Trophoblast cell (in vitro differentiated cells and primary cell): ENCODE results near the gene DLG1.

Source experiments
- DNase-seq, 2 donors: peaks; one replicate each; pipeline ENCODE4 v3.0.0-alpha.2; 2016
- H2AFZ ChIP-seq: 2 replicates; pipeline ENCODE4 v1.6.1; 2013; ENCODE audit warnings: low read length, moderate library complexity, mild to moderate bottlenecking; ENCODE audit not compliant: insufficient read depth, poor library complexity
- H2AK5ac ChIP-seq: 2 replicates; pipeline ENCODE4 v1.6.1; 2013; ENCODE audit warnings: mild to moderate bottlenecking, low read length
- H2BK120ac ChIP-seq: 2 replicates; pipeline ENCODE4 v1.6.1; 2013; ENCODE audit warnings: low read length, mild to moderate bottlenecking, moderate library complexity; ENCODE audit not compliant: insufficient read depth, poor library complexity
- H2BK12ac ChIP-seq: 2 replicates; pipeline ENCODE4 v1.6.1; 2013; ENCODE audit warnings: mild to moderate bottlenecking, low read length, moderate library complexity
- H2BK5ac ChIP-seq: 2 replicates; pipeline ENCODE4 v1.6.1; 2013; ENCODE audit warnings: low read length, low read depth, moderate library complexity, mild to moderate bottlenecking; ENCODE audit not compliant: poor library complexity
- H3K14ac ChIP-seq: 2 replicates; pipeline ENCODE4 v1.6.1; 2013; ENCODE audit warnings: mild to moderate bottlenecking, low read length
- H3K18ac ChIP-seq: 2 replicates; pipeline ENCODE4 v1.6.1; 2013; ENCODE audit warnings: mild to moderate bottlenecking, low read length
- H3K23ac ChIP-seq: 2 replicates; pipeline ENCODE4 v1.6.1; 2013; ENCODE audit warnings: low read length
- H3K27ac ChIP-seq: 2 replicates; pipeline ENCODE4 v1.5.1; 2013; ENCODE audit warnings: low read depth, mild to moderate bottlenecking, inconsistent platforms, low read length, moderate library complexity
- H3K27me3 ChIP-seq: 2 replicates; pipeline ENCODE4 v1.6.1; 2013; ENCODE audit warnings: inconsistent platforms, mild to moderate bottlenecking, low read length, moderate library complexity; ENCODE audit not compliant: insufficient read depth
- H3K36me3 ChIP-seq, 2 experiments: 1 replicate in 1 of 2; 2 replicates in 1 of 2; pipeline ENCODE4 v1.6.1; 2013; ENCODE audit warnings: low read length in 2 of 2, mild to moderate bottlenecking in 2 of 2, moderate library complexity in 1 of 2; ENCODE audit not compliant: insufficient read depth in 2 of 2, control insufficient read depth in 1 of 2
- H3K4ac ChIP-seq: 2 replicates; pipeline ENCODE4 v1.6.1; 2013; ENCODE audit warnings: low read depth, mild to moderate bottlenecking, low read length, moderate library complexity
- H3K4me1 ChIP-seq, 2 experiments: 1 replicate in 1 of 2; 2 replicates in 1 of 2; pipeline ENCODE4 v1.6.1; 2013; ENCODE audit warnings: low read length in 2 of 2, mild to moderate bottlenecking in 2 of 2, moderate library complexity in 1 of 2; ENCODE audit not compliant: insufficient read depth in 2 of 2, control insufficient read depth in 1 of 2
- H3K4me2 ChIP-seq: 2 replicates; pipeline ENCODE4 v1.6.1; 2013; ENCODE audit warnings: inconsistent platforms, mild to moderate bottlenecking, low read length, moderate library complexity
- H3K4me3 ChIP-seq: 2 replicates; pipeline ENCODE4 v1.5.1; 2013; ENCODE audit warnings: mild to moderate bottlenecking, low read depth, low read length, inconsistent platforms
- H3K79me1 ChIP-seq: one replicate; pipeline ENCODE4 v1.6.1; 2013; ENCODE audit warnings: low read length
- H3K79me2 ChIP-seq: 2 replicates; pipeline ENCODE4 v1.6.1; 2013; ENCODE audit warnings: low read length, mild to moderate bottlenecking; ENCODE audit not compliant: control insufficient read depth, insufficient read depth, poor library complexity
- H3K9ac ChIP-seq: 2 replicates; pipeline ENCODE4 v1.6.1; 2013; ENCODE audit warnings: mild to moderate bottlenecking, low read length
- H3K9me3 ChIP-seq: 2 replicates; pipeline ENCODE4 v1.6.1; 2013; ENCODE audit warnings: low read depth, mild to moderate bottlenecking, control low read depth, inconsistent platforms, low read length; ENCODE audit not compliant: insufficient read depth
- H4K12ac ChIP-seq: 2 replicates; pipeline ENCODE4 v1.6.1; 2013; ENCODE audit warnings: low read depth, mild to moderate bottlenecking, low read length, moderate library complexity
- H4K8ac ChIP-seq: 2 replicates; pipeline ENCODE4 v1.6.1; 2013; ENCODE audit warnings: low read depth, mild to moderate bottlenecking, low read length, moderate library complexity
- H4K91ac ChIP-seq: one replicate; pipeline ENCODE4 v1.6.1; 2013; ENCODE audit warnings: low read depth, mild to moderate bottlenecking, low read length, moderate library complexity
- WGBS: extraction: QIAGEN DNeasy Blood & Tissue Kit; methylation state at CpG from one replicate; pipeline ENCODE4 v1.1.7; 2013; ENCODE audit warnings: missing lambda C conversion rate; ENCODE audit not compliant: insufficient read length, insufficient coverage; ENCODE audit errors: extremely low coverage; 5-methylcytosine and 5-hydroxymethylcytosine counted together

Gene DLG1

DNA sequence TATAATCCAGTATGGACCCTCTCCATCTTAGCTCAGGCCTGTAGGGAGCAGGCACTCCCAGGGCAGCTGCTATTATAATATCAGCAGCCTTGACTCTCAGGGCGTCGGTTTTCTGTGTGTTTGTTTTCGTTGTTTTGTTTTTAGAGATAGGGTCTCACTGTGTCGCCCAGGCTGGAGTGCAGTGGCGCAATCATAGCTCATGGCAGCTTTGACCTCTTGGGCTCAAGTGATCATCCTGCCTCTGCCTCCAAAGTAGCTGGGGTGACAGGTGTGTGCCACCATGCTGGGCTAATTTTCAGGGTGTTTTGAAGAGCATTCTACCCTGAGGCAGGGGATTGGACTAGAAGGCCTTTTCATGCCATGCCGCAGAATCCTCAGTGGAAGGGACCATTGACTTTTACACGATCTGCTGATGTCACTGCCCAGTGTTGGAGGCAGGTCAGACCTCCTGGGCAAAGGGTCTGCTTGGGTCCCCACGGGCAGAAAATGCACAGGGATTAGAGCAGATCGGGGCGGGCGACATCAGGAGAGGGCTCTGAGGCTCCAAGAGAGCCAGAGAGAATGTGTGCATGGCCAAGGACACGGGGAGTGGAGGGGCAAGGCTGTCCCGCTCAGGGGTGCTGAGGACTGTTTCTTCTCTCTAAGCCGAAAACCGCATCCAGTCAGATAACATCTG lies 276.5 kb downstream of the DLG1 start:
- Histone ChIP-seq H2BK12ac (no peak overlapping the region), H2AK5ac (no peak overlapping the region), H4K12ac (no peak overlapping the region), H2BK120ac (no peak overlapping the region), H3K4me1 (no peaks in the 10 kb centered on the region), H3K36me3 (no peaks in the 10 kb centered on the region), H3K79me1 (no peaks in the 10 kb centered on the region), H3K79me2 (no peaks in the 10 kb centered on the region), H3K4me2 (no peak overlapping the region), H3K4ac (no peak overlapping the region), H4K8ac (no peak overlapping the region), H3K14ac (no peak overlapping the region), H3K9ac (no peak overlapping the region), H2BK5ac (no peak overlapping the region), H3K18ac (no peak overlapping the region), H4K91ac (no peak overlapping the region), H3K23ac (no peak overlapping the region), H3K9me3 (no peaks in the 10 kb centered on the region), H3K27me3 (no peaks in the 10 kb centered on the region), H3K4me3 (no peak overlapping the region), H3K27ac (no peak overlapping the region), H2AFZ (no peak overlapping the region)
- DNase-seq, result no peak
- WGBS, result no CpG with 5 or more reads among the region's 15 CpGs

DNA sequence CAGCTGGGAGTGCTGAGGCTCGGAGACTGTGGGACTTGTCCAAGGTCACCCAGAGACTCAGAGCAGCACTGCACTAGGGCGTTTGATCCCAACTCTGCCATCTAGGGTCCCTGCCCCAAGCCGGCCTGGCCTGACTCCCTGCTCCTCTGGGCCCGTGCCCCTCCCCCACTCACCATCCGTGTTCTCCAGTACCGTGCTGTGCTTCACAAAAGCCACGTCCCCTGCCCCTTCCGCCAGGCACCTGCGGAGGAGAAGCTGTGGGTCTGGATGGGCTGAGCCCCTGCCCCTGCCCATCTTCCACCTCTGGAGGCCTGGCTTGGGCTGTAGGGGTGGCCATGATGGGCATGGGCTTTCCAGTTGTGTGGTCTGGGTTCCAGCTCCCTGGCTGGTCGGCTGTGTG lies 277.2 kb downstream of the DLG1 start:
- Histone ChIP-seq H3K9ac (no peak overlapping the region), H3K9me3 (no peaks in the 10 kb centered on the region), H2BK12ac (no peak overlapping the region), H3K4me2 (no peak overlapping the region), H3K27me3 (no peaks in the 10 kb centered on the region), H2AFZ (no peak overlapping the region), H3K18ac (no peak overlapping the region), H2BK5ac (no peak overlapping the region), H3K4me3 (no peak overlapping the region), H3K23ac (no peak overlapping the region), H3K36me3 (no peaks in the 10 kb centered on the region), H4K12ac (no peak overlapping the region), H4K8ac (no peak overlapping the region), H2AK5ac (no peak overlapping the region), H4K91ac (no peak overlapping the region), H3K14ac (no peak overlapping the region), H2BK120ac (no peak overlapping the region), H3K79me2 (no peaks in the 10 kb centered on the region), H3K27ac (no peak overlapping the region), H3K4ac (no peak overlapping the region), H3K4me1 (no peaks in the 10 kb centered on the region), H3K79me1 (no peaks in the 10 kb centered on the region)
- no peak for DNase-seq
- WGBS, result no CpG with 5 or more reads among the region's 10 CpGs

DNA sequence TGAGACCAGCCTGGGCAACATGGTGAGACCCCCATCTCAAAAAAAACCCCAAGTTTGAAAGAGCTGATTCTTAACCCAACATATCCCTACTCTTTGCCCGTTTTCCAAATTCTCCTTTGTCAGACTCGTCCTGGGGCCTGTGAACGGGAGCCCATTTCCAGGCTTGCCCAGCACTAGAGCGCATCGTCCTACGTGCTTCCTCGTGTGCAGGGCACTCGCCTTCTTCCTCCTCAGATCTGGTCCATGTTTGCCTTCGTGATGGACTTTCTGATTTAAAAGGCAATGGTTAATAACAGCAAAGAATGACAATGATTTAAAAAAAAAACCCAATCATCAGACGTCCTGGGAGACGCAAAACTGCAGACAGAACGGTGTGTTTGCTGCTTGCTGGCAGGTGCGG lies 278.9 kb downstream of the DLG1 start:
- H4K91ac ChIP-seq, result no peak overlapping the region
- no peak for DNase-seq
- H3K23ac ChIP-seq, result no peak overlapping the region
- WGBS, result no CpG with 5 or more reads among the region's 13 CpGs
- H3K14ac ChIP-seq, result no peak overlapping the region
- no peak overlapping the region for H3K18ac ChIP-seq
- H3K79me2 ChIP-seq, result no peaks in the 10 kb centered on the region
- no peak overlapping the region for H3K4me2 ChIP-seq
- H2BK120ac ChIP-seq, result no peak overlapping the region
- no peaks in the 10 kb centered on the region for H3K4me1 ChIP-seq
- no peaks in the 10 kb centered on the region for H3K27me3 ChIP-seq
- no peak overlapping the region for H2AK5ac ChIP-seq
- H4K8ac ChIP-seq, result no peak overlapping the region
- H3K9ac ChIP-seq, result no peak overlapping the region
- H2AFZ ChIP-seq, result no peak overlapping the region
- H3K36me3 ChIP-seq, result no peaks in the 10 kb centered on the region
- no peaks in the 10 kb centered on the region for H3K9me3 ChIP-seq
- H3K79me1 ChIP-seq, result no peaks in the 10 kb centered on the region
- no peak overlapping the region for H4K12ac ChIP-seq
- no peak overlapping the region for H3K4me3 ChIP-seq
- H3K4ac ChIP-seq, result no peak overlapping the region
- H2BK5ac ChIP-seq, result no peak overlapping the region
- H2BK12ac ChIP-seq, result no peak overlapping the region
- no peak overlapping the region for H3K27ac ChIP-seq

DNA sequence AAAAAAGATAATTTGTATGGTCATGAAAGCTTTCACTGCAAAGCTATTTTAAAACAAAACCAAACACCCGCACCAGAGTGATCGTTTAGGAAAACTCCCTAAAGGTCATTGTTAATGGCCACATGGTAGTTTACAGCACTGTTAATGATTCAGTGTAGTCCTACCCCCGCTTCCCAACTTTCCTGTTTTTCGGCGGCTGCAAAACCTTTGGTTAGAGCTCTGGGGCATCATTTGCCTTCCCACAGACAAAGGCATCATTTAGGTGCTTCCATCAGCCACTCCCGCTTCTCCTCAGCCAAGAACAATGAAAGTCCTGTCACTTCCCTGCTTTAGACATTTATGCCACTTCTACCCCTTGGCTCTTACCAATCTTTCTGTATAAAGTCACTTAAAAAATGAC lies 279.4 kb downstream of the DLG1 start:
- Histone ChIP-seq H3K79me2 (no peaks in the 10 kb centered on the region), H2AFZ (no peak overlapping the region), H2BK12ac (no peak overlapping the region), H2BK5ac (no peak overlapping the region), H3K4me3 (no peak overlapping the region), H3K4me2 (no peak overlapping the region), H3K79me1 (no peaks in the 10 kb centered on the region), H4K8ac (no peak overlapping the region), H4K91ac (no peak overlapping the region), H3K23ac (no peak overlapping the region), H3K27ac (no peak overlapping the region), H3K9ac (no peak overlapping the region), H3K4me1 (no peaks in the 10 kb centered on the region), H3K18ac (no peak overlapping the region), H3K27me3 (no peaks in the 10 kb centered on the region), H3K14ac (no peak overlapping the region), H2BK120ac (no peak overlapping the region), H3K9me3 (no peaks in the 10 kb centered on the region), H3K4ac (no peak overlapping the region), H3K36me3 (no peaks in the 10 kb centered on the region), H4K12ac (no peak overlapping the region), H2AK5ac (no peak overlapping the region)
- no peak for DNase-seq
- WGBS, result no CpG with 5 or more reads among the region's 6 CpGs
